Spleen (tissue), 11 donors: Measurements from ENCODE around the gene CENPL. TPM values are rescaled to one million over a fixed set of nuclear protein-coding genes. Genes with fewer than 3 reads are reported as not detected.

Experiments used
- DNase-seq: peaks from one replicate; pipeline ENCODE4 v3.0.0-alpha.2; 2020
- H3K27ac ChIP-seq, 8 donors: fragments of 200-600 bp; sonication (generic) in 7 of 8; 1 replicate in 4 of 8; 2 replicates in 4 of 8; pipeline versions ENCODE4 v1.5.0 to v1.8.0; 2016 to 2021; ENCODE audit warnings: inconsistent platforms in 4 of 8, mild to moderate bottlenecking in 4 of 8, moderate library complexity in 1 of 8
- H3K27me3 ChIP-seq, 7 donors: fragments of 200-600 bp; sonication (generic) in 6 of 7; replicated peaks in 1 of 7; 1 replicate in 4 of 7; 2 replicates in 3 of 7; pipeline versions ENCODE4 v1.5.0 to v1.8.0; 2016 to 2021; ENCODE audit warnings: inconsistent platforms in 3 of 7, mild to moderate bottlenecking in 1 of 7
- H3K36me3 ChIP-seq, 6 donors: fragments of 200-600 bp; sonication (generic) in 5 of 6; 1 replicate in 4 of 6; 2 replicates in 2 of 6; pipeline versions ENCODE4 v1.5.0 to v1.8.0; 2016 to 2021; ENCODE audit warnings: inconsistent platforms in 2 of 6
- H3K4me1 ChIP-seq, 6 donors: fragments of 200-600 bp; sonication (generic) in 5 of 6; 1 replicate in 3 of 6; 2 replicates in 3 of 6; pipeline versions ENCODE4 v1.5.0 to v1.8.0; 2016 to 2021; ENCODE audit warnings: inconsistent platforms in 3 of 6
- H3K4me3 ChIP-seq, 8 donors: fragments of 200-600 bp; sonication (generic) in 7 of 8; 1 replicate in 4 of 8; 2 replicates in 4 of 8; pipeline versions ENCODE4 v1.5.0 to v1.8.0; 2016 to 2021; ENCODE audit warnings: inconsistent platforms in 4 of 8, mild to moderate bottlenecking in 4 of 8, moderate library complexity in 2 of 8
- H3K9me3 ChIP-seq, 8 donors: fragments of 200-600 bp; sonication (generic) in 7 of 8; 1 replicate in 4 of 8; 2 replicates in 4 of 8; pipeline versions ENCODE4 v1.5.0 to v1.8.0; 2016 to 2021; ENCODE audit warnings: inconsistent platforms in 4 of 8
- POLR2A ChIP-seq, 3 donors: fragments of 450-650 bp; IDR thresholded peaks; one replicate each; pipeline ENCODE4 v1.5.1; 2017; ENCODE audit warnings: antibody characterized with exemption in 3 of 3, mild to moderate bottlenecking in 1 of 3
- POLR2AphosphoS5 ChIP-seq, 3 donors: sonication (generic); formaldehyde crosslinking; IDR thresholded peaks; one replicate each; pipeline ENCODE4 v1.5.1; 2017; ENCODE audit warnings: antibody characterized with exemption in 3 of 3
- WGBS, 5 donors: extraction: QIAGEN DNeasy Blood & Tissue Kit in 3 of 5; methylation state at CpG; one replicate each; pipeline versions ENCODE4 v1.1.5 to v1.1.7; 2013 to 2018; 5-methylcytosine and 5-hydroxymethylcytosine counted together
- intact Hi-C: fragments of 100-400 bp; cut with DNase I; formaldehyde crosslinking; loops from one replicate; pipeline ENCODE4 v1.15.0; 2023; ENCODE audit warnings: low total_unique reads
- polyA plus RNA-seq, 3 donors: library from polyadenylated mRNA; stranded (reverse); fragments of 200-250 nt; gene quantifications; one replicate each; pipeline ENCODE4 v1.2.1, GENCODE V29; 2013
- total RNA-seq, 7 donors: library from RNA; depleted of rRNA in 3 of 7; stranded (reverse); fragments of >200 nt in 3 of 7; fragmentation: NEBNext Ultra II Directional in 4 of 7; extraction: Animal tissue kit (Norgen Biotek cat#: 25700) in 4 of 7; gene quantifications; one replicate each; pipeline versions ENCODE4 v1.1.0 to v1.2.1, GENCODE V29; 2016 to 2021
- TF ChIP-seq, protein P1 (sequence below), 11 experiments: fragments of 200-600 bp in 7 of 11; fragments of 450-650 bp in 4 of 11; sonication (generic) in 4 of 11; IDR thresholded peaks in 8 of 11; conservative IDR thresholded peaks in 3 of 11; 1 replicate in 7 of 11; 2 replicates in 4 of 11; pipeline versions ENCODE4 v1.4.0 to v1.8.0; 2016 to 2021; ENCODE audit warnings: antibody characterized with exemption in 11 of 11, inconsistent platforms in 4 of 11, mild to moderate bottlenecking in 1 of 11
- donor health status: healthy with polysubstance abuse.
- donor health status: DM: no; HTN: no; CAD: no; lungs with moderate emphysema.
- donor health status: DM: no; HTN: no; CAD: no.
- donor health status: Bipolar disorder and iron deficiency.
- donor health status: healthy.
- donor health status: DM: no; HTN: no; CAD: no.
- donor health status: DM: yes; HTN: yes; CAD: no.

CENPL gene
- total and polyA plus RNA-seq, 10 donors: 2.4 to 22.2 (median 6.3) TPM

GRCh38 chr1:173867753-173868265 lies 43.1 kb upstream of the CENPL start, which contains the start of gene GAS5:
Gene GAS5, minus strand, starts transcription at chr1:173867989.
- 0 to 2% (median 1%) methylated on average over 28 to 30 of the region's 30 CpGs for WGBS, 5 donors
- peak; percentile 100 for DNase-seq
- intact Hi-C loops: loop anchor here (10.0 kb wide), 1 partner anchor 67 kb away; no protein-coding TSS in a partner anchor
- Histone ChIP-seq H3K4me1 (peaks cover 51 to 91% (median 71%) of the 10 kb centered on the region in 6 donors), H3K27me3 (no peaks in the 10 kb centered on the region), H3K4me3 (peak within 1 kb of the TSS; percentile 75 to 95 (median 84)), H3K27ac (peak within 1 kb of the TSS; percentile 97 to 99 (median 98)), H3K9me3 (no peaks in the 10 kb centered on the region), H3K36me3 (peaks cover 0 to 53% (median 36%) of the 10 kb centered on the region in 6 donors)
- TF ChIP-seq, protein P1, sequence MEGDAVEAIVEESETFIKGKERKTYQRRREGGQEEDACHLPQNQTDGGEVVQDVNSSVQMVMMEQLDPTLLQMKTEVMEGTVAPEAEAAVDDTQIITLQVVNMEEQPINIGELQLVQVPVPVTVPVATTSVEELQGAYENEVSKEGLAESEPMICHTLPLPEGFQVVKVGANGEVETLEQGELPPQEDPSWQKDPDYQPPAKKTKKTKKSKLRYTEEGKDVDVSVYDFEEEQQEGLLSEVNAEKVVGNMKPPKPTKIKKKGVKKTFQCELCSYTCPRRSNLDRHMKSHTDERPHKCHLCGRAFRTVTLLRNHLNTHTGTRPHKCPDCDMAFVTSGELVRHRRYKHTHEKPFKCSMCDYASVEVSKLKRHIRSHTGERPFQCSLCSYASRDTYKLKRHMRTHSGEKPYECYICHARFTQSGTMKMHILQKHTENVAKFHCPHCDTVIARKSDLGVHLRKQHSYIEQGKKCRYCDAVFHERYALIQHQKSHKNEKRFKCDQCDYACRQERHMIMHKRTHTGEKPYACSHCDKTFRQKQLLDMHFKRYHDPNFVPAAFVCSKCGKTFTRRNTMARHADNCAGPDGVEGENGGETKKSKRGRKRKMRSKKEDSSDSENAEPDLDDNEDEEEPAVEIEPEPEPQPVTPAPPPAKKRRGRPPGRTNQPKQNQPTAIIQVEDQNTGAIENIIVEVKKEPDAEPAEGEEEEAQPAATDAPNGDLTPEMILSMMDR (IDR thresholded peaks at IDR 0.05 in 8 of 11, conservative IDR thresholded peaks at IDR 0.05 in 3 of 11): peak in 2 of 11 experiments; percentile 6 to 29
- TF ChIP-seq POLR2AphosphoS5 (IDR thresholded peaks at IDR 0.05) (peak; percentile 90 to 99 (median 96)), POLR2A (IDR thresholded peaks at IDR 0.05) (peak; percentile 58 to 96 (median 89))

- DNase-seq: peak; percentile 85
- Histone ChIP-seq H3K27me3 (no peaks in the 10 kb centered on the region), H3K4me1 (peaks cover 49 to 87% (median 68%) of the 10 kb centered on the region in 6 donors), H3K4me3 (peak overlapping the region; percentile 75 to 95 (median 84)), H3K9me3 (no peaks in the 10 kb centered on the region), H3K27ac (peak overlapping the region; percentile 97 to 99 (median 98)), H3K36me3 (peaks cover 0 to 59% (median 42%) of the 10 kb centered on the region in 6 donors)
- TF ChIP-seq POLR2A (IDR thresholded peaks at IDR 0.05) (no peak), POLR2AphosphoS5 (IDR thresholded peaks at IDR 0.05) (no peak)
- TF ChIP-seq, protein P1 (IDR thresholded peaks at IDR 0.05 in 8 of 11, conservative IDR thresholded peaks at IDR 0.05 in 3 of 11): no peak
- 2 to 3% (median 3%) methylated on average over 32 of the region's 32 CpGs for WGBS, 5 donors
- intact Hi-C loops: loop anchor here (10.0 kb wide), 1 partner anchor 68 kb away; no protein-coding TSS in a partner anchor
Measured at GRCh38 chr1:173867141-173867752, 42.6 kb upstream of the CENPL start.

- peak overlapping the region; percentile 97 to 99 (median 98) for H3K27ac ChIP-seq
- intact Hi-C loops: loop anchor here (10.0 kb wide), 1 partner anchor 68 kb away; no protein-coding TSS in a partner anchor
- no peaks in the 10 kb centered on the region for H3K9me3 ChIP-seq
- TF ChIP-seq, protein P1 (IDR thresholded peaks at IDR 0.05 in 8 of 11, conservative IDR thresholded peaks at IDR 0.05 in 3 of 11): no peak
- TF ChIP-seq POLR2A (IDR thresholded peaks at IDR 0.05) (no peak), POLR2AphosphoS5 (IDR thresholded peaks at IDR 0.05) (no peak)
- H3K4me1 ChIP-seq: peaks cover 43 to 80% (median 63%) of the 10 kb centered on the region in 6 donors
- WGBS, 5 donors: 10 to 24% (median 11%) methylated on average over 2 of the region's 2 CpGs
- no peak for DNase-seq
- H3K4me3 ChIP-seq: peak overlapping the region; percentile 75 to 95 (median 84)
- no peaks in the 10 kb centered on the region for H3K27me3 ChIP-seq
- H3K36me3 ChIP-seq: peaks cover 0 to 66% (median 42%) of the 10 kb centered on the region in 6 donors
Measured at GRCh38 chr1:173866413-173867115, 41.9 kb upstream of the CENPL start.
